Ureter (tissue), 1 donor: ENCODE measurements around the gene GABRP. TPM values are rescaled to one million over a fixed set of nuclear protein-coding genes. Genes with fewer than 3 reads are reported as not detected.

Source experiments
- DNase-seq: peaks from one replicate; pipeline ENCODE4 v3.0.0-alpha.2; 2020; ENCODE audit warnings: low spot score
- total RNA-seq: library from RNA; stranded (reverse); gene quantifications from one replicate; pipeline ENCODE4 v1.2.4, GENCODE V29; 2023
- donor health status: DM: yes; HTN: yes; CAD: no.

GABRP gene
- total RNA-seq, 1 donor from 2014 or later: 0.42 TPM

- no peak for DNase-seq
These were observed 77.5 kb downstream of the GABRP start for GRCh38 chr5:170860818-170861666.

DNA sequence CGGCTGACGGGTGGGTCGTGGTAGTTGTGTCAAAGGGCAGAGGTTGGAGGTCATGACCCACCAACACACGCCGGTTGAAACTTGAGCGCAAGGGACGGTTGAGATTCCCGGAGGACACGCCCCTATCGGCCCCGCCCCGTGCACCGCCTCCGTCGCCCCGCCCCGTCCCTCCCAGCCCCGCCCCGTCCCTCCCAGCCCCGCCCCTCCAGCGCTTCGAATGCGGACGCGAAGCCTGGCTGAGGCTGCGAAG, 78.1 kb downstream of the GABRP start:
- DNase-seq: no peak

- peak; percentile 49 for DNase-seq
These were observed 78.6 kb downstream of the GABRP start, which contains the start of gene RANBP17 for GRCh38 chr5:170861917-170862766. Gene RANBP17, plus strand, starts transcription at chr5:170862018.

- no peak for DNase-seq
These were observed 80.1 kb downstream of the GABRP start for GRCh38 chr5:170863646-170864045.

Other genes starting within 250 kb of the GABRP start
- 29.3 TPM for gene RANBP17, start 78.3 kb downstream of the GABRP start, total RNA-seq